Breast epithelium (tissue), 3 donors: Measurements from ENCODE around the gene TTLL3.

Source experiments
- POLR2AphosphoS5 ChIP-seq, 3 donors: sonication (generic); formaldehyde crosslinking; IDR thresholded peaks; one replicate each; pipeline ENCODE4 v1.6.1; 2017; ENCODE audit warnings: antibody characterized with exemption in 3 of 3
- TF ChIP-seq, protein P1 (sequence below), 3 donors: fragments of 450-650 bp; IDR thresholded peaks; one replicate each; pipeline ENCODE4 v1.5.1; 2016 to 2017; ENCODE audit warnings: antibody characterized with exemption in 3 of 3, mild to moderate bottlenecking in 3 of 3, moderate library complexity in 3 of 3

DNA sequence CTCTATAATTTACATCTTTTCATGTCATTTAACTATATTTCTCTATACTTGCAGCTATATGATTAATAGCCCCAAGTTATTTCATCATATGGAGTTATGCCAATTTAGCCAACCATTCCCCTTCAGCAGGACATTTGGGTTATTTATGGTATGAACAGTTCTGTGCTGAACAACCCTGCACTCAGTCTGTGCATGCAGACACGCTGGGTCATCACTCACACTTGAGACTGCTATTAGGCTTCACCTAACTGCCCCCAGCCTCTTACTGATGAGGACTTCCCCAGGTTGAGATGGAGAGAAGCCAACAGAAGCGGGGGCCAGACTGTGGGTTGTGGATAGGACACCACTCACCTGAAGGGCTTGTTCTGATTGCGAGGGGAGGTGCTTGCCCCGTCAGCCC, 25.1 kb upstream of the TTLL3 start:
- TF ChIP-seq, protein P1, sequence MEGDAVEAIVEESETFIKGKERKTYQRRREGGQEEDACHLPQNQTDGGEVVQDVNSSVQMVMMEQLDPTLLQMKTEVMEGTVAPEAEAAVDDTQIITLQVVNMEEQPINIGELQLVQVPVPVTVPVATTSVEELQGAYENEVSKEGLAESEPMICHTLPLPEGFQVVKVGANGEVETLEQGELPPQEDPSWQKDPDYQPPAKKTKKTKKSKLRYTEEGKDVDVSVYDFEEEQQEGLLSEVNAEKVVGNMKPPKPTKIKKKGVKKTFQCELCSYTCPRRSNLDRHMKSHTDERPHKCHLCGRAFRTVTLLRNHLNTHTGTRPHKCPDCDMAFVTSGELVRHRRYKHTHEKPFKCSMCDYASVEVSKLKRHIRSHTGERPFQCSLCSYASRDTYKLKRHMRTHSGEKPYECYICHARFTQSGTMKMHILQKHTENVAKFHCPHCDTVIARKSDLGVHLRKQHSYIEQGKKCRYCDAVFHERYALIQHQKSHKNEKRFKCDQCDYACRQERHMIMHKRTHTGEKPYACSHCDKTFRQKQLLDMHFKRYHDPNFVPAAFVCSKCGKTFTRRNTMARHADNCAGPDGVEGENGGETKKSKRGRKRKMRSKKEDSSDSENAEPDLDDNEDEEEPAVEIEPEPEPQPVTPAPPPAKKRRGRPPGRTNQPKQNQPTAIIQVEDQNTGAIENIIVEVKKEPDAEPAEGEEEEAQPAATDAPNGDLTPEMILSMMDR (IDR thresholded peaks at IDR 0.05), result no peak
- no peak for TF ChIP-seq POLR2AphosphoS5 (IDR thresholded peaks at IDR 0.05)
